Caco-2 (cell line): ENCODE data around the gene UBR3. TPM values are rescaled to one million over a fixed set of nuclear protein-coding genes. Genes with fewer than 3 reads are reported as not detected.

Experiments used
- BruUV-seq: library from RNA; stranded (reverse); fragments of 400-500 nt; replicated peaks from 2 replicates; lab custom pipeline; 2021; lab: Mats Ljungman, UMichigan
- CTCF ChIA-PET: fragments of 300-600 bp; sonication (Branson Sonifier 250); formaldehyde crosslinking; loops from one replicate; lab custom pipeline; 2022; ENCODE audit warnings: antibody characterized with exemption; lab: Charles Lee
- POLR2A ChIA-PET: fragments of 300-600 bp; sonication (Branson Sonifier 250); formaldehyde crosslinking; loops from one replicate; lab custom pipeline; 2022; ENCODE audit warnings: antibody characterized with exemption; lab: Charles Lee
- DNase-seq, 2 experiments: peaks; one replicate each; pipeline versions ENCODE4 v3.0.0 to v3.0.0-alpha.2; 2020 to 2022
- H3K27me3 ChIP-seq: replicated peaks from 2 replicates; pipeline ENCODE4 v1.6.0; 2011; ENCODE audit warnings: low read length; ENCODE audit not compliant: control insufficient read depth, insufficient read depth
- H3K36me3 ChIP-seq: 2 replicates; pipeline ENCODE4 v1.5.1; 2011; ENCODE audit warnings: low read length; ENCODE audit not compliant: control insufficient read depth, insufficient read depth
- H3K4me1 ChIP-seq: fragments of 250-450 bp; sonication (Bioruptor Pico); 2 replicates; pipeline ENCODE4 v1.5.1; 2020; ENCODE audit warnings: mild to moderate bottlenecking
- H3K4me3 ChIP-seq: 2 replicates; pipeline ENCODE4 v1.5.1; 2011; ENCODE audit warnings: low read depth, mild to moderate bottlenecking, control low read depth, low read length
- H3K9me3 ChIP-seq: fragments of 250-450 bp; sonication (Bioruptor Pico); 2 replicates; pipeline ENCODE4 v1.5.1; 2020; ENCODE audit warnings: mild to moderate bottlenecking, moderate library complexity
- H3K27ac Mint-ChIP-seq: one replicate; pipeline ENCODE4 v1.8.0; 2022; ENCODE audit warnings: mixed read lengths; ENCODE audit not compliant: unreplicated experiment
- H3K27me3 Mint-ChIP-seq: one replicate; pipeline ENCODE4 v1.8.0; 2022; ENCODE audit warnings: mixed read lengths; ENCODE audit not compliant: insufficient read depth, unreplicated experiment
- H3K36me3 Mint-ChIP-seq: one replicate; pipeline ENCODE4 v1.8.0; 2022; ENCODE audit warnings: mild to moderate bottlenecking, mixed read lengths; ENCODE audit not compliant: insufficient read depth, unreplicated experiment
- H3K4me1 Mint-ChIP-seq: one replicate; pipeline ENCODE4 v1.8.0; 2022; ENCODE audit warnings: low read depth, mixed read lengths; ENCODE audit not compliant: unreplicated experiment
- H3K4me3 Mint-ChIP-seq: one replicate; pipeline ENCODE4 v1.8.0; 2022; ENCODE audit warnings: mild to moderate bottlenecking, moderate library complexity, mixed read lengths; ENCODE audit not compliant: unreplicated experiment
- H3K9me3 Mint-ChIP-seq: one replicate; pipeline ENCODE4 v1.8.0; 2022; ENCODE audit warnings: mixed read lengths; ENCODE audit not compliant: unreplicated experiment
- CTCF ChIP-seq, 2 experiments: fragments of 200-600 bp in 1 of 2; IDR thresholded peaks; 1 replicate in 1 of 2; 2 replicates in 1 of 2; pipeline versions ENCODE4 v1.5.1 to v1.8.0; 2011 to 2022; ENCODE audit warnings: antibody characterized with exemption in 1 of 2, control low read depth in 1 of 2, inconsistent platforms in 1 of 2, low read depth in 1 of 2, low read length in 1 of 2, mild to moderate bottlenecking in 1 of 2, moderate library complexity in 1 of 2; ENCODE audit not compliant: insufficient read depth in 1 of 2, severe bottlenecking in 1 of 2, unreplicated experiment in 1 of 2
- intact Hi-C: fragments of 100-400 bp; cut with micrococcal nuclease; formaldehyde crosslinking; loops from one replicate; pipeline ENCODE4 v1.10.0; 2022; ENCODE audit not compliant: unreplicated experiment
- total RNA-seq: library from RNA; stranded (reverse); gene quantifications from 2 replicates; pipeline ENCODE4 v1.2.3, GENCODE V29; 2022

UBR3 gene
- total RNA-seq, 1 experiment from 2014 or later: 35.7 TPM

- Histone ChIP-seq H3K4me1 (no peaks in the 10 kb centered on the region), H3K27me3 (no peaks in the 10 kb centered on the region), H3K4me3 (no peak overlapping the region), H3K9me3 (no peaks in the 10 kb centered on the region), H3K36me3 (no peaks in the 10 kb centered on the region)
- H3K9me3 Mint-ChIP-seq: no peaks in the 10 kb centered on the region
- CTCF ChIA-PET: no interaction called here
- TF ChIP-seq CTCF (IDR thresholded peaks at IDR 0.05; ENCODE audit: insufficient read depth in 1 of 2, low read depth in 1 of 2, low read length in 1 of 2, severe bottlenecking in 1 of 2, unreplicated experiment in 1 of 2): no peak
- no peaks in the 10 kb centered on the region for H3K27me3 Mint-ChIP-seq
- POLR2A ChIA-PET: no interaction called here
- intact Hi-C loops: no loop called here
- no peak overlapping the region for H3K27ac Mint-ChIP-seq
- peaks cover 12% of the 10 kb centered on the region for H3K36me3 Mint-ChIP-seq
- no peak for DNase-seq
- H3K4me1 Mint-ChIP-seq: no peaks in the 10 kb centered on the region
- H3K4me3 Mint-ChIP-seq: no peak overlapping the region
- BruUV-seq: no TSS peak
These were observed 192.0 kb downstream of the UBR3 start for GRCh38 chr2:170019060-170019805.

- Mint-ChIP-seq H3K9me3 (no peaks in the 10 kb centered on the region), H3K4me1 (no peaks in the 10 kb centered on the region), H3K4me3 (no peak overlapping the region), H3K36me3 (peaks cover 12% of the 10 kb centered on the region), H3K27me3 (no peaks in the 10 kb centered on the region), H3K27ac (no peak overlapping the region)
- no peak overlapping the region for H3K4me3 ChIP-seq
- CTCF ChIA-PET: no interaction called here
- H3K36me3 ChIP-seq: no peaks in the 10 kb centered on the region
- TF ChIP-seq CTCF (IDR thresholded peaks at IDR 0.05; ENCODE audit: insufficient read depth in 1 of 2, low read depth in 1 of 2, low read length in 1 of 2, severe bottlenecking in 1 of 2, unreplicated experiment in 1 of 2): no peak
- H3K4me1 ChIP-seq: no peaks in the 10 kb centered on the region
- intact Hi-C loops: no loop called here
- H3K9me3 ChIP-seq: no peaks in the 10 kb centered on the region
- POLR2A ChIA-PET: interaction anchor here (0.9 kb wide), 1 partner anchor 11 kb away, joined by 3 read pairs; no protein-coding TSS in a partner anchor
- no TSS peak for BruUV-seq
- no peaks in the 10 kb centered on the region for H3K27me3 ChIP-seq
- DNase-seq: no peak
These were observed 193.5 kb downstream of the UBR3 start for GRCh38 chr2:170020777-170021176.

- ChIA-PET POLR2A (no interaction called here), CTCF (interaction anchor here (0.7 kb wide), 1 partner anchor 68 kb away, joined by 3 read pairs; no protein-coding TSS in a partner anchor)
- H3K4me1 Mint-ChIP-seq: no peaks in the 10 kb centered on the region
- BruUV-seq: no TSS peak
- Histone ChIP-seq H3K36me3 (no peaks in the 10 kb centered on the region; the same call in 1 of the 2 replicates), H3K4me1 (no peaks in the 10 kb centered on the region), H3K4me3 (no peak overlapping the region), H3K27me3 (no peaks in the 10 kb centered on the region), H3K9me3 (no peaks in the 10 kb centered on the region)
- no peaks in the 10 kb centered on the region for H3K9me3 Mint-ChIP-seq
- no peak for TF ChIP-seq CTCF (IDR thresholded peaks at IDR 0.05; ENCODE audit: insufficient read depth in 1 of 2, low read depth in 1 of 2, low read length in 1 of 2, severe bottlenecking in 1 of 2, unreplicated experiment in 1 of 2)
- DNase-seq: no peak
- H3K27ac Mint-ChIP-seq: no peak overlapping the region
- intact Hi-C loops: no loop called here
- no peak overlapping the region for H3K4me3 Mint-ChIP-seq
- H3K27me3 Mint-ChIP-seq: no peaks in the 10 kb centered on the region
- peaks cover 12% of the 10 kb centered on the region for H3K36me3 Mint-ChIP-seq
These were observed 195.4 kb downstream of the UBR3 start for GRCh38 chr2:170022692-170023091.
